HG03039 (cell line): ENCODE measurements around the gene KCP.

Experiments
- ATAC-seq: cut with Tn5 transposase; IDR thresholded peaks from one replicate; pipeline ENCODE4 v1.9.1; 2021; ENCODE audit warnings: mild to moderate bottlenecking, moderate library complexity; ENCODE audit not compliant: unreplicated experiment

Gene KCP

DNA sequence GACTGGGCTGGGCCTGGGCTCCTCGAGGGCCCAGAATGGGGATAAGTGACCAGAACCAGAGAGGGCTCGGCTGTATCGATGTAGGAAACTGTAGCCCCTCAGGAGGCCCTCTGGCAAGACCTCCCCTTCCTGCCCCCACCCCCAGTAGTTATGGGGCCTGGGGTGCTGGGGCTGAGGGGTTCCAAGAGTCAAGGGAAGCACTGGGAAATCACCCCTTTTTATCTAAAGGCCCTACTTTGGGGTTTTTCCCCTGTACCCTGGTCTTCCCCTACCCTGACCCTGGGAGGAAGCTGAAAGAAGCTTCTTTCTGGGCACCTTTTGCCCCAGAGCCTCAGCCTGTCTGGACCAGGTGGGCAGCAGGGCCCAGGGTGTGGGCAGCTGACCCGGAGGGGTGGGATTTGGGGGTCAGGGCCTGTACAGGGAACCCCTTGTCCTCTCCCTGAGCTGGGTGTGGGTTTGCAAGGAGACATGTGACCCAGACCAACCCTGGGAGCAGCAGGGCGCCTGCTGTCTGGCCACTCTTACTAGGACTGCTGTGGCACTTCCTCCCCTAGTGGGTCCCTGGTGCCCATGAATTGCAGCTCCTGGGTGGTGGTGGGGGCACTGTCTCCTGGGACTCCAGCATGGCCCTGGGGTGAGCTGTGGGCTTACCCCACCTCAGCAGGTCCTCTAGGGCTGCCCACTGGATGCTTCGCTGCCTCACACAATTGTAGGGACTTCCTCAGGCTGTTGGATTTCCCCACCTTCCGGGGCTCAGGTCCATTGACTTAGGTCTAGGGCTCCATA, 28.8 kb upstream of the KCP start:
- ATAC-seq: no peak

DNA sequence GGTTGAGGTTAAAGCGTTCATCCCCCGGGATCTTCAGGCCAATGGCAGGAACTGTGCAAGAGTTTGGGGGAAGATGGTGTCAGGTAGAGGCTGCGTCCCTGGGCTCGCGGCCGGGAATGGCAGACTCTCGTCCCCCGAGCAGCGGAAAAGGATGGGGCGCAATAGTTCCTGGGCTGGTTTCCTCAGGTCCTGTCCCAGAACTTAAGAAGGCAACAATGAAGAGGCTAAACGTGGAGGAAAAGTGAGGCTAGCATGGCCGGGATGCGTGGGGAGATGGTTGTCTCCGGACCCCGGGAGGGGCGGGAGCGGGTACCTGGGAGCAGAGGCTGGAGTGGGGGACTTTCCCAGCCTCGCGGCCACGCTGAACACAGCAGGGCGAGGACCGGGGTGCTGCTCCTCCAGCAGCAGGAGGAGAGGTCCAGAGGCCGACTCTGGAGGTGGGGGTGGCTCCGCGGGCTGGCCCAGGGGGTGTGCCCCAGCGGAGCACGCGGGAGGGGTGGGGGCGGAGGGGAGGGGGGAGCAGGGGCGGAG, 28.1 kb upstream of the KCP start:
- no peak for ATAC-seq

DNA sequence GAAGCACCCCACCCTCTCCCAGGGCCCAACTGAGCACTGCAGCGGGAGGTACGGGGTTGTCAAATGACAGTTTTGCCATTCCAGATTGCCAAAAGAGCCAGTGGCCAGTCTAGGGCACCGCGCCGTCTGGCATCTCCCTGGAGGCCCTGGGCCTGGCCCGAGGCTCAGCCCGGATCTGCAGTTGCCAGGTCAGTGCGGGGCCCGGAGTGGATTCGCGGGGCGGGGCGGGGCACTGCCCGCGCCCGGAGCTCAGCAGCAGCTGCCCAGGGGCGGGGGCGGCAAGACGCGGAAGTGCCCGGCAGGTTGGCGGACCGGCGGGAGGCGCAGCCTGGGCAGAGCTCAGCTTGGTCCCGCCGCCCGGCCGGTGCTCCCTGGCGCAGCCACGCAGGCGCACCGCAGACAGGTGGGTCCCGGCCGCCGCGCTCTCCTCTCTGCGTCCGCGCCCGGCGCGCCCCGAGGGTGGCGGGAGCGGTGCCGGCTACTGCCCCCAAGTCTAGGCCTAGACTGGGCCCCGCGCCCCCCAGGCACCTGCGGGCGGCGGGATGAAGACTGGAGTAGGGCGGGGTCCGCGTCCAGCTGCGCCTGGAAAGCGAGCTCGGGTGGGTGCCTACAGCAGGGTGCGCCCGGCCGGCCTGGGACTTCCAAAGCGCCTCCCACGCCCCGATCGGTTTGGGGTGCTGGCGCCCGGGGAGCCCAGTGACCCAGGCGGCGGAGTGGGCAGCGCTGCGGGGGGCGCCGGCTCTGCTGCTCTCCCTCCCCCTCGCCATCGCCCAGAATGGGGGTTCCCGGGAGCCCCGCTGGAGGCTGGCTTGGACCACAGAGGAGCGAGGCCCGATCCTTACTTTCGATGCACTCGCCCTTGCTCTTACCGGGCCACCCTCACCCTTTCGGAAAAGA, 27.4 kb upstream of the KCP start, which contains the start of gene IRF5:
IRF5 (plus strand) TSS at position 281 of the 897 bp plus-strand sequence. CDS start 4,155 bp downstream, outside the sequence.
- ATAC-seq: no peak

DNA sequence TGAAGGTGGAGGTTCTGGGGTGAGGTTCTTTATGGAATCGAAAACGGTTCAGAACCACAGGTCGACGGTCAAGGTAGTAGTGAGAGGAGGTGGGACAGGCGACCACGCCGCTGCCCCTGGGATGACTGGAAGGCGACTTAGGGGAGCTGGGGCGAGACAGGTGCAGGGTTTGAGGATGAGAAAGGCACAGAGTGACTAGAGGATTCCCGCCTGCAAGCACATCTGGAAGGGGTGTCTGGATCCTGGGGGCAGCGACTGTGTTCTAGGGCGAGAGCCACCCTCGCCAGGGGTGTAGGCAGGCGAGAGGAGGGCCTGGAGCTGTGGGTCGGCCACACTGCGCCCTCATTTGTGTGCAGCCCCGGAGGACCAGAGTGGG, 26.8 kb upstream of the KCP start:
- ATAC-seq: no peak

DNA sequence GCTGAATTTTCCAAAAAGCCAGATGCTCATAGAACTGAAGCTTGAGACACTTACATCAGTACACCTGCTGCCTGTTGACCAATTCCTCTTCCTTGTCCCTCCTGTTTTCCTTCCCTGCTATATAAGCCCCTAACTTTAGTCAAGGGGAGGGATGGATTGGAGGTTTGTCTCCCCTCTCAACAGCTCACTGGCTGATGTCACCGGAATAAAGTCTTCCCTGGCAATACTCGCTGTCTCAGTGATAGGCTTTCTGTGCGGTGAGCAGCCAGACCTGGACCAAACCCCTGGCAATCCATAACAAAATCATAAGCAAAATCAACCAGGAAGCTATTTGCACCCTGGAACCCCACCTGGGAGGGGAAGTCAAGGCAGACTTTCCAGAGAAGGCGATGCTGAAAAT, 26.3 kb upstream of the KCP start:
- ATAC-seq: no peak

DNA sequence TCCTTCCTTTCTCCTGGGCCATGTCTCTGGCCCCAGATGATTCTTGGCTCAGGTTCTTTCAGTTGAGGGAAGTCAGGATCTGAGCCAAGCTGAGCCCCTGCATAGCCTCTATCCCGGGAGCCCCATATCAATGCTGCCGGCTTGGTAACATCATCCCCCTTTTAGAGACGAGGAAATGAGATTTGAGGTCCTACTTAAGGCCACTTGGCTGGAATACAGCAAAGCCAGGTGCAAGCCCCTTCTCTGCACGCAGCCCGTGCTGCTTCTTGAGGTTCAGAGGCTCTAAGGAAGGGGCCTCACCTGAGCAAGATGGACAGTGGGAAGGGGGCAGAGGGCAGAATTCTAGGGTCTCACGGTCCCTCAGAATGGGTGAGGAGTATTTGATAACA, 24.8 kb upstream of the KCP start:
- no peak for ATAC-seq

DNA sequence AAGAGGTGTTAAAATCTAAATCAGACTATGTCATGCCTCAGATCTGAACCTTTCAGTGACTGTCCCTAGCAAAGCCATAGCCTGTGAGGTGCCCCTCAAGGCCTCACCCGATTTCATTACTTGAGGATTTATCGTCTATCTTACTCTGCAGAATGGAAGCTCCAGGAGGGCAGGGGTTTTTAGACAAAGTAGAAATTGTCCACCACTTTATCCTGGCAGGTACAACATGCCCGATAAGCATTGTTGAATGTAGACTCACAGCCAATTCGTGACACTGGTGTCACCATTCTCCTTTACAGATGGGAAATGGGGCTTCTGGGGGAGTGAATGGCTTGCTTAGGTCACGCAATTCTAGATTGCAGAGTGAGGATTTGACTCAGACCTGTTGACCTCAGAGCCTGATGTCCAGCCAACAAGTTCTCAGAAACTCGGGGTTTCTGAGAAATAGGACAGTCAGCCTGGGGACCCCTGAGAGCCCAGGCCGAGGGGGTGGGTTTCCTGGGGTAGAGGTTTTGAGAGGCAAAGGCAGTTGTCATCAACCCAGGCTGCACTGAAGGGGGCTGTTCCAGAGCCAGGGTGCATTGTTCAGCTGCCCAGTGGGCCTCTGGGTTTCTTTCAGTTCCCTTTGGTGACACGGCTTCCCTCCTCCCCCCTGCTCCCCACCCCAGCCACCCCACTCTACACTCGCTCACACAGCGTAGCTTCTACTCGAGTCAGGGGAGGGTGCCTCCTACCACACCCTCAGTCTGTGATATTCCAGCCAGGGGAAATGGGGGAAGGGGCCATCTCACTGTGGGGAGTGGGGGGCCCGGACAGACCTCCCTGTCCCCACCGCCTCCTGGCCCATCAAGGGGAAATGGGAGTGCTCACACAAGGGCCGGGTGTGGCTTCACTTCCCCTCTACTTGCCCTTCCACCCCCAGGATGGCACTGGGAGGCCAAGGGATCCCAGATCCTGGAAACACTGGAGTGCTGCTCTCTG, 24.1 kb upstream of the KCP start:
- ATAC-seq: peak; percentile 22

DNA sequence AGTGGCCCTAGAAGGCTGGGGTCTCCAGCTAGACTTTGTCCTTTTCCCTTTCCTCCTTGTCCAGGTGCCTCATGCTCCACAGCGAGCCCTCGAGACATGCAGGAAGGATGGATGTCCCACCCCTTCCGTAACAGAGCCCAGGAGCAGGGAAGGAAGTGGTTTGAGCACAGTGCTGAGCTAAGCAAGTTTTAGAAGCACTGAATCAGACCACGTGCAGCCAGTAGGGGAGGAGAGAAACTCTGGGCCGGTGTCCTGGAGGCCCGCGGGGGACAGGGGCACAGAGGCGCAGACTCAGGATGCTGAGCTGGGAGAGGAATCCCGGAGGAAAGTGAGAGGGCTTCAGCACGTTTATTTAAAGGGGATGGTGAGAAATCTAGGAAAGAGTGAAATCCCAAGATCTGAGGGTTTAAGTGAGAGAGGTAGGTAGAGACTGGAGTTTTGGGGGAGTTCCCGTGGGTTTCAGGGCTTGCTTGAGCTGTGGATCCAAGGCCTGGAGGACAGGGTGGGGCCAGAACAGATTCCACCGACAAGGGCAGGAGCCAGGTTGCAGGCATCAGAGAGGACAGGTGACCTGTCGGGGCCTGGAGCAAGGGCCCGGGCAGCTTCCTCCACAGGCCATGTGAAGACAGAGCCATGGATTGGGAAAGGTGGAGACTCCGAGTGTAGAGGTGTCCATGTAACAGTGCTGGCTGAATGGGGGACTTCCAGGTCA, 22.8 kb upstream of the KCP start:
- ATAC-seq: peak; percentile 26

DNA sequence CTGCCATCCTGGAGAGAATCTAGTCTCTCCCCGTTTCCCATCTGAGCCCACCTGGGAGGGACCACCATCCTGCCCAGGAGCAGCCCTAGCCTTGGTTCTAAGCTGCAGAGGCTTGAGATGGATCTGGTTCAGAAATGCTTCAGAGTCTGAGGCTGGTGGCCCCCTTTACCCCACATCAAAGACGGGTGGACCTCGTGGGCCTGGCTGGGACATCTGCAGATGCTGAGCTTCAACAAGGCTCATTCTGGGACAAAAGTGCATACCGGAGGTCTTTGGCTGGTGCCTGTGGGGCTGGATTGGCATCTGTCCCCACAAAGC, 22.3 kb upstream of the KCP start:
- ATAC-seq: no peak

DNA sequence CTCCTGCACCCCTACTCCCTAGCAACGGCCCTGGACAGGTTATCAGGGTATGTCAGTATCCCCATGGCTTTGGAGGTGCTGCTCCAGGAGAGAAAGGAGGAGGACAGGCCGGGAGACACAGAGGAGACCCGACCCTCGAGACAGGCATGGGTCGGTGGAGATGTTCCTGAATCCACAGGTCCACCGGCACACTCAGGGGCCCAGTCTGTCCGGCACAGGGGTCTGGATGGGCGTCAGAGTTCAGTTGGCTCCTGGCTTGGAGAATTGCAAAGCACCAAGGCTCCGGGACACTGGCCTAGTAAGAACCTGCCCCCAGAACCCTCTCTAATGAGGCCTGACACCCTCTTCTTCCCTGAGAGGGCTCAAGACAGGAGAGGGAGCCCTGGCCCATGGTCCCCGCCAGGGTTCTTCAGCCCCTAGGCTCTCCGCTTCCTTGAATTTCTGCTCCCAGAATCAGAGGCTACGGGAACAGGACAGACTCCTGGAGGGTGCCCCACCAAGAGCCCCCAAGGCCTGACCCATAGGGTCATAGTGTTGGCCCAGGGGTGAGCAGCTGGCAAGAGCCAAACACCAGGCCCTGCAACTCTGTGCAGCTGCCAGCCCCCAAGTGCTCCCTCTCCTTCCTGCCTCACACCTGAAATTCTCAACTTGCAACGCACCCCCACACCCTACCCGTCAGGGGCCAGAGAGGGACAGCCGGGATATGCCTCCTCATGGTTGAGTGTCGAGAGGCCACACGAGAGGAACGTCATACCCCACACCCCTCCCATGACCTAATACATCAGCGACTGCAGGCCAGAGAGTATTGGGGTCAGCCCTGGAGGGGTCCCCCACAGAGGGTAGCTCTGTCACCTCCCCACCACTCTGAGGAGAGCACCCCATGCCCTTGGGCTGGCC, 21.7 kb upstream of the KCP start:
- no peak for ATAC-seq

DNA sequence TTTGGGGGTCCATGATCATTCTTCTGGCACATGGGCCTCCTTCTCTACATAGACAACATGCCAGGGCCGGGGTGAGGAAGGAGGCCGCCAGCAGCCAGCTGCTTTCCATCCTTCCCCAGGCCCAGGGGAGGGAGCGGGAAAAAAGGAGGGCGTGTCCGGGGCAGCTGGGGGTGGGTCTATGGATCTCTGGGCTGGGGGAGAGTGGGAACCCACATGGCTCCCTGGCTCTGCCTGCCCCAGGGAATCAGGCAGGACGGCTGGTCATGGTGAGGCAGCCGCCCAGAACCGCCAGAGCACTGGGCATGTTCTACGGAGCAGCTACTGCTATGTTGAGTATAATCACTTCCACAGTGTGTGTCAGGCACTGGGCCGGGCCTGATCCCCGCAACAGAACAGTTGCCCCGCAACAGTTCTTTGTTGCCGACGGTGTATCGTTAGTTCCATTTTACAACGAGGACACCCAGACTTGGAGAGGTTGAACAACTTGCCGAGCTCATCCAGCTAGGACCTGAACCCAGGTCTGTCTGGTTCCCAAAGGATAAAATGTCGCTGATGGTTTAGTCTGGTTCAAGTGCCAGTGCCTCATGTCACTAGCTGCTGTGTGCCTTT, 20.8 kb upstream of the KCP start:
- no peak for ATAC-seq

DNA sequence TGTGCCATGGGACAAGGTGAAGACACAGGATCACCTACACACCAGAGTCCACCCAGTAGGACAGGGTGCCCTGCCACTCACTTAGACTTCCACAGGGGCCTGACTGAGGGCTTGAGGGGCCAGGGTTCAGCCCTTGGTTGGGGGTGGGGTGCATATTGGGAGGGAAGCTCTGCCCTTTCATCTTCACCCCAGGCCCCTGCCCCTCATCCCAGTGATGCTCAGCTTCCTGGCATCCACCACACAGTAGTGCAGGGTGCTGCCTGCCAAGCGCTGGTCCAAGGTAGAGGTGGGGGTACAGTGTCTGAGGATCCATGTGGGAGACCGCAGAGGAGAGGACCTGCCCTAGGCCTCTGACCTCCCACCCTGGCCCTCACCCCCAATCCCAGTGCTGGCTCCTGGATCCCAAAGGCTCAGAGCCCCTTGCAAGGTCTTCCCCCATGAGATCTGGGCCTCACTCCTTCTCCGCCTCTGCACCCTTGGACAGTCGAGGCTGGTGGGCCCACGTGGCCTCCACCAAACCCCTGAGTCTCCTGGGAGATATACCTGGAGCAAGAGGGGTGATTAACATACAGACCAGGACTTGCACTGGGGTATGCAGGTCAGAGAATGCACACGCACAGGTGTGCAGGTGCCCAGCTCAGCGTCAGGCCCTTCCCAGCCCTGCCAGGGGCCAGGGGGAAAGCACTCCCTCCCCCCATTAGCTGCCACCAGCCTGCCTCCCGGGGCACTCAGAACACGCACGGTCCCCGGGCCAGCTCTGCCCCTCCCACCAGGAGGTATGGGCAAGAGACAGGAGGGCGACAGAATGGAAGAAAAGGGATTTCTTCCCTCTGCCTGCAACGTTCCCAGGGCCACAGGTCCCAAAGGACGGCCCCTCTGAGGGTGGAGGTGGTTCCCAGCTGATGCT, 18.6 kb upstream of the KCP start:
- ATAC-seq: no peak

DNA sequence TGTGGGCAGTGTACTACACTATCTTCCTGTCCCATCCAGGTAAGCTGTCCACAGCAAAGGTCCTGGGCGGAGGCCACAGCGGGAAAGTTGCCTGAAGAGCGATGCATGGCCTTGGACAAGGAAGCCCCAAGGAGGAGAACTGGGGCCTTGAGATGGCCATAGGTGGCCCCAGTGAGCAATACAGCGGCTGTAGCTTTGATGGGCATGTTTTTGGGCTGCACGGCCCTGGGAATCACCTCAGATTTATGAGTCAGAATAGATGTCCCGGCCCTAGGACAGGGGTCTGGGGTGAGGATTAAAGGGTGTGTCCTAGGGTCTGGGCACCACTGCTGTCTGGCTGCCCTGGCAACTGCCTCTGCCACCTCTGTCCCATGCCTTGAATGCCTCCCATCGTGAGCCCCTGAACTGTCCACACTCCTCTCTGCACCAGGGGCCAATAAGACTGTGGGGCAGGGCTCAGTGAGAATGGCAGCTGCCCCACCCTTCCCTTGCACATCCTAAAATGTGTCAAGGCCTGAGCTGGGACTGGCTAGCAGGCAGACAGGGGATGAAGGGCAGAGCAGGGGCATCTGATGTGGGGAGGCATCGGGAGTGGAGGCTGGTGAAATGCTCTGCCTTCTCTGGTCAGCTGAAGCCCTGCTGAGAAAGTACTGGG, 17.8 kb upstream of the KCP start:
- ATAC-seq: no peak

DNA sequence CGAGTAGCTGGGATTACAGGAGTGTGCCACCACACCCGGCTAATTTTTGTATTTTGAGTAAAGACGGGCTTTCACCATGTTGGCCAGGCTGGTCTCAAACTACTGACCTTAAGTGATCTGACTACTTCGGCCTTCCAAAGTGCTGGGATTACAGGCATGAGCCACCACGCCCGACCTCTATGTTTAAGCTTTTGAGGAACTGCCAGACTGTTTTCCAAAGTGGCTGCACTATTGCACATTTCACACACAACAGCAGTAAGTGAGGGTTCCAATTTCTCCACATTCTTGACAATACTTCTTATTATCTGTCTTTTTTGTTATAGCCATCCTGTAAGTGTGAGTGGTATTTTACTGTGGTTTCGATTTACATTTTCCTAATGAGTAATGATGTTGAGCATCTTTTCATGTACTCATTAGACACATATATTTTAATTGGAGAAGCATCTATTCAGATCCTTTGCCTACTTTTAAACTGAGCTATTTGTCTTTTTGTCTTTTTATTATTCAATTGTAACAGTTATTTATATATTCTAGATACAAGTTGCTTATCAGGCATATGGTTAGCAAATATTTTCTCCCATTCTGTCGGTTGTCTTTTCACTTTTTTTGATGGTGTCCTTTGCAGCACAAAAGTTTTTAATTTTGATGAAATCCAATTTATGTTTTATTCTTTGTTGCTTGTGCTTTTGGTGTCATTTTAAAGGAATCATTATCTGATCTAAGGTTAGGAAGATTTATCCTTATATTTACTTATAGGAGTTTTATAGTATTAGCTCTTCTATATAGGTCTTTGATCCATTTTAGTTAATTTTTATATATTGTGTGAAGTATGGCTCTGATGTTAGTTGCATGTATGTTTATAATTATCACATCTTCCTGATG, 14.4 kb upstream of the KCP start:
- ATAC-seq: no peak

DNA sequence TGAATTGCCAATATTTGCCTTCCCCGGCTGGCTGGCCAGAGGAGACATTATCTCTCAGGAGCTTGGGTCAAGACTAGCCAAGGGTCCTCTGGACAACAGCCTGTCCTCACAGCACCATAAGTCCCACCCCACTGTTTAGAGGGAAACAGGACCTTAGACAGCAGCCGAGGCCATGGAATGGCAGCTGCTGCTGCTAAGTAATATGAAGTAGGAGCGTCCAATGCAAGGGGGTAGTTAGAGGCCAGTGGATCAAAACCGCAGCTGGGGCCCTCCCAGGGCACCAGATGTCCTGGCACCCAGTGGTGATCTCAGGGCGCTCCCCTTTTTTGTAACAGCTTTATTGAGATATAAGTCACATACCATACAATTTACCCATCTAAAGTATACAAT, 12.9 kb upstream of the KCP start:
- ATAC-seq: no peak
